Aorta (tissue), 5 donors: ENCODE data around the gene CD160. TPM values are rescaled to one million over a fixed set of nuclear protein-coding genes. Genes with fewer than 3 reads are reported as not detected.

Source experiments
- ATAC-seq: fragments of 200-7000 bp; cut with Tn5 transposase; one replicate; pipeline ENCODE4 v1.9.1; 2022; ENCODE audit warnings: moderate library complexity; ENCODE audit not compliant: low FRiP score
- DNase-seq, 2 donors: peaks; one replicate each; pipeline ENCODE4 v3.0.0-alpha.2; 2020
- H3K27ac ChIP-seq, 2 donors: one replicate each; pipeline ENCODE4 v1.5.1; 2013; ENCODE audit warnings: low read length in 2 of 2, mild to moderate bottlenecking in 2 of 2, moderate library complexity in 2 of 2, control low read depth in 1 of 2, inconsistent platforms in 1 of 2, low read depth in 1 of 2
- H3K27me3 ChIP-seq, 2 donors: one replicate each; pipeline ENCODE4 v1.6.1; 2013; ENCODE audit warnings: control low read depth in 1 of 2, low read length in 1 of 2, mild to moderate bottlenecking in 1 of 2, moderate library complexity in 1 of 2; ENCODE audit not compliant: insufficient read depth in 2 of 2, control insufficient read depth in 1 of 2
- H3K36me3 ChIP-seq, 2 donors: one replicate each; pipeline ENCODE4 v1.6.1; 2013; ENCODE audit warnings: control low read depth in 1 of 2, low read length in 1 of 2, mild to moderate bottlenecking in 1 of 2; ENCODE audit not compliant: insufficient read depth in 2 of 2, control insufficient read depth in 1 of 2
- H3K4me1 ChIP-seq, 2 donors: one replicate each; pipeline ENCODE4 v1.6.1; 2013; ENCODE audit warnings: low read length in 2 of 2, control low read depth in 1 of 2, mild to moderate bottlenecking in 1 of 2, moderate library complexity in 1 of 2; ENCODE audit not compliant: insufficient read depth in 2 of 2, control insufficient read depth in 1 of 2
- H3K4me3 ChIP-seq, 2 donors: one replicate each; pipeline ENCODE4 v1.5.1; 2013; ENCODE audit warnings: low read length in 2 of 2, control low read depth in 1 of 2, mild to moderate bottlenecking in 1 of 2
- H3K9me3 ChIP-seq: one replicate; pipeline ENCODE4 v1.6.1; 2013; ENCODE audit warnings: mild to moderate bottlenecking, low read length; ENCODE audit not compliant: control insufficient read depth
- WGBS, 2 donors: extraction: QIAGEN DNeasy Blood & Tissue Kit; methylation state at CpG; one replicate each; pipeline ENCODE4 v1.1.7; 2013; 5-methylcytosine and 5-hydroxymethylcytosine counted together
- intact Hi-C, 2 donors: fragments of 100-400 bp; cut with DNase I; formaldehyde crosslinking; loops; one replicate each; pipeline versions ENCODE4 v1.14.2 to v1.15.0; 2022
- polyA plus RNA-seq, 2 donors: library from polyadenylated mRNA; stranded (reverse); fragments of 200-250 nt; gene quantifications; one replicate each; pipeline ENCODE4 v1.2.3, GENCODE V29; 2013
- total RNA-seq, 2 donors: library from RNA; stranded (reverse); fragmentation: NEBNext Ultra II Directional; extraction: Animal tissue kit (Norgen Biotek cat#: 25700); gene quantifications; one replicate each; pipeline ENCODE4 v1.2.1, GENCODE V29; 2021
- donor health status: healthy with polysubstance abuse.
- donor health status: Bipolar disorder and iron deficiency.
- donor health status: DM: no; HTN: no; CAD: no.
- donor health status: DM: no; HTN: no; CAD: no.
- donor health status: DM: yes; HTN: yes; CAD: no.

Gene CD160
- total and polyA plus RNA-seq, 4 donors = 0.30 to 1.0 TPM; not detected in 2

- no peak overlapping the region for H3K4me3 ChIP-seq
- intact Hi-C loops = no loop called here
- H3K4me1 ChIP-seq = peaks cover 0 to 6% of the 10 kb centered on the region in 2 donors
- ATAC-seq (no peak), DNase-seq (no peak)
- H3K27me3 ChIP-seq = no peaks in the 10 kb centered on the region
- H3K27ac ChIP-seq = no peak overlapping the region
- peaks cover 0 to 4% of the 10 kb centered on the region in 2 donors for H3K36me3 ChIP-seq
- 98 to 100% methylated on average over 3 of the region's 3 CpGs for WGBS, 2 donors
- no peaks in the 10 kb centered on the region for H3K9me3 ChIP-seq
Observed at GRCh38 chr1:145788580-145788979, 69.3 kb downstream of the CD160 start.

Other genes with a start within 250 kb of the CD160 start
- gene GPR89A, start 111.5 kb upstream of the CD160 start, total RNA-seq = 10 to 100 TPM; 16.5 to 21.4 TPM
- gene GPR89A, start 111.5 kb upstream of the CD160 start, polyA plus RNA-seq = 10 to 100 TPM in 1 of 2 donors, 1 to 10 TPM in 1; 6.8 to 11.0 TPM
- 1 to 10 TPM in 1 of 2 donors, under 1 TPM in 1; 0.48 to 1.2 TPM for gene PDZK1, start 12.1 kb upstream of the CD160 start, total RNA-seq
- gene PDZK1, start 12.1 kb upstream of the CD160 start, polyA plus RNA-seq = 10 to 100 TPM in 1 of 2 donors, 1 to 10 TPM in 1; 1.0 to 25.5 TPM
- gene RNF115, start 104.6 kb downstream of the CD160 start, total RNA-seq = 10 to 100 TPM; 29.7 to 60.3 TPM
- 10 to 100 TPM; 13.3 to 14.4 TPM for gene RNF115, start 104.6 kb downstream of the CD160 start, polyA plus RNA-seq
- gene POLR3C, start 104.7 kb downstream of the CD160 start, total RNA-seq = 10 to 100 TPM; 23.8 to 25.9 TPM
- 10 to 100 TPM; 14.8 to 21.0 TPM for gene POLR3C, start 104.7 kb downstream of the CD160 start, polyA plus RNA-seq
- gene NUDT17, start 126.1 kb downstream of the CD160 start, total RNA-seq = 1 to 10 TPM; 1.2 to 2.7 TPM
- gene NUDT17, start 126.1 kb downstream of the CD160 start, polyA plus RNA-seq = 1 to 10 TPM; 4.0 to 4.1 TPM
- gene PIAS3, start 139.6 kb downstream of the CD160 start, total RNA-seq = 10 to 100 TPM; 44.5 to 60.6 TPM
- 10 to 100 TPM; 12.3 to 81.7 TPM for gene PIAS3, start 139.6 kb downstream of the CD160 start, polyA plus RNA-seq
- gene ANKRD35, start 166.4 kb downstream of the CD160 start, total RNA-seq = 1 to 10 TPM; 3.8 to 7.2 TPM
- 10 to 100 TPM in 1 of 2 donors, 1 to 10 TPM in 1; 8.4 to 23.6 TPM for gene ANKRD35, start 166.4 kb downstream of the CD160 start, polyA plus RNA-seq
- 100 to 1,000 TPM in 1 of 2 donors, 10 to 100 TPM in 1; 74.6 to 123 TPM for gene ITGA10, start 190.6 kb downstream of the CD160 start, total RNA-seq
- gene ITGA10, start 190.6 kb downstream of the CD160 start, polyA plus RNA-seq = 100 to 1,000 TPM in 1 of 2 donors, 1 to 10 TPM in 1; 7.6 to 296 TPM
- gene PEX11B, start 199.2 kb downstream of the CD160 start, total RNA-seq = 10 to 100 TPM; 14.9 to 20.6 TPM
- gene PEX11B, start 199.2 kb downstream of the CD160 start, polyA plus RNA-seq = 10 to 100 TPM; 10.0 to 18.2 TPM
- 10 to 100 TPM; 81.2 to 84.5 TPM for gene RBM8A, start 208.0 kb downstream of the CD160 start, total RNA-seq
- 10 to 100 TPM; 42.6 to 74.1 TPM for gene RBM8A, start 208.0 kb downstream of the CD160 start, polyA plus RNA-seq
- 10 to 100 TPM; 53.2 to 60.0 TPM for gene LIX1L, start 238.5 kb downstream of the CD160 start, total RNA-seq
- 10 to 100 TPM; 18.0 to 29.3 TPM for gene LIX1L, start 238.5 kb downstream of the CD160 start, polyA plus RNA-seq
- 1 to 10 TPM; 1.4 to 2.2 TPM for gene ANKRD34A, start 245.1 kb downstream of the CD160 start, total RNA-seq
- 1 to 10 TPM in 1 of 2 donors, under 1 TPM in 1; 0.63 to 1.9 TPM for gene ANKRD34A, start 245.1 kb downstream of the CD160 start, polyA plus RNA-seq
- gene POLR3GL, start 245.2 kb downstream of the CD160 start, total RNA-seq = 10 to 100 TPM; 23.8 to 26.4 TPM
- gene POLR3GL, start 245.2 kb downstream of the CD160 start, polyA plus RNA-seq = 10 to 100 TPM; 73.4 to 89.0 TPM